ENCODE results near the gene HS2ST1.

Gene HS2ST1

DNA sequence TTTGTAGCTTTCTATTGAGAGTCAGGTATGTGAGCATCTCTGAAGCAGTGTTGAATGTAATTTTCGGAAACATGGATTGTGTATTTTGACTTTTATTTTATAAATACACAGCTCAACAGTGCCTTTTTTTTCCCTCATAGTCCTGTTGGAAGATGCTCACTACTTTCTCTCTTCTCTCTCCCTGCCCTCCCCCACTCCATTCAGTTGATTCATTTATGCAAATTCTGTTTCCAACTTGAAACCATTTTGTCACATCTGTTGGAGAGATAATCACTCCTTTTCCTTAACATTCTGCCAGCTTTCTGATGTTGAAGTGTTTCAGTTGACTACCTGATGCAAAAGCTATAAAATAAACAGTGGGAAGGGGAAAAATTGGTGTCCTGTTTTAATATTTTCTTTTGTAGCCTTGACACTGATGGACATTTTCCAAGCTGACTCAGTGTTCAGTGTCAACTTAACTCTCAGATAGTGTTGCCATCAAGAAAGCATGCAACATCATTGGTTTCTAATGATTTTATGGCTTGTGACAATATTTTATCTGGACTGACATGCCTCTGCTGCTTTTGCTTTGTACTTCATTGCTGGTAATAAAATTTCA, 194.5 kb downstream of the HS2ST1 start:
- no peak for DNase-seq (ENCODE audit: low read depth in 2 of 2)

DNA sequence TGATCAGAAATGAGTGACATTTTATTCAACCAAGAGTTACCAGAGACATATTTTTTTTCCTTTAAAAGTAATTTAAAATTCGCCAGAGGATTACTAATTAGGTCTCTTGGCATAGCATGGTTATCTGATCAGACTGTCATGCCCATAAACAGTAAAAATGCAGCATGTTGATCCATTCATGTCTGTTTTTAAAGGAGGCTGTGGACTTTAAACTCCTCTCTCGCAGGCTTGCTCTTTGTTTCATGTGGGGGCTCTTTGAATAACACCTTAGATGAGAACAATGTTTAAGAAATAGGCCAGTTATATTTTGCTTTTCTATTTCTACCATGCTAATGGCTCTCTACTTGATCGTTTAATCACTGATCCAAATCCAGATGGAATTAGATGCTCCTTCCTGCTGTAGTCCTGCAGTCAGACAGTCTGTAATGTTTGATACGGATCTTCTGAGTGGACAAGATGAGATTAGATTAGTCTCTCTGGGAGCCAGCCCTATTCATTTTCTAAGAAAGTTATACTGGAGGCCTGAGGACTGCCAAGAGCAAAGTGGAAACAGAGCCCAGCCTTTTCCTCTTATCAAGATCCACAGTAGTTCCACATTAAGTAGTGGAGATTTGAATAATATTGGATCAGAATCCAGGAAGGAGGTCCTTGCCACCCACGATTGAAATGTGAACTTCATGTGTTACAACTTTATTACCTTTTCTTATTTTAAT, 197.4 kb downstream of the HS2ST1 start:
- no peak for DNase-seq (ENCODE audit: low read depth in 2 of 2)

DNA sequence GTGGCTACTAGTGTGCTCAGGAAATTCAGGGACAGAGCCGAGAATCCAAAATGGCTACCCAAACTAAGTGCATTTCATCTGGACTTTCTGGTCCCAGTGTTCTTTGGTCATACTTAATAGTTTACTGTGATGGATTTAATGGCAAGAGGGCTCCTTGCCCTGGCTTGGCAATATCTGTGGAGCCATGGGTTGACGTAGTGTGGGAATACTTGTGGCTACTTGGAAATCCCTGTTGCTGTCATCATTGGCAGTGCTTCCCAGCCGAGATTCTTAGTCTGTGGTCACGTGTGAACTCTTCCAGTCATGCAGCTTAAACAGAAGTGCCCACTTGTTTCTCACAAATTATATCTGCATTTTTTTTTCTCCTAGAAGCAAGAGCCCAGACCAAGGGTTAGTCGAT, 198.9 kb downstream of the HS2ST1 start:
- no peak for DNase-seq (ENCODE audit: low read depth in 2 of 2)

DNA sequence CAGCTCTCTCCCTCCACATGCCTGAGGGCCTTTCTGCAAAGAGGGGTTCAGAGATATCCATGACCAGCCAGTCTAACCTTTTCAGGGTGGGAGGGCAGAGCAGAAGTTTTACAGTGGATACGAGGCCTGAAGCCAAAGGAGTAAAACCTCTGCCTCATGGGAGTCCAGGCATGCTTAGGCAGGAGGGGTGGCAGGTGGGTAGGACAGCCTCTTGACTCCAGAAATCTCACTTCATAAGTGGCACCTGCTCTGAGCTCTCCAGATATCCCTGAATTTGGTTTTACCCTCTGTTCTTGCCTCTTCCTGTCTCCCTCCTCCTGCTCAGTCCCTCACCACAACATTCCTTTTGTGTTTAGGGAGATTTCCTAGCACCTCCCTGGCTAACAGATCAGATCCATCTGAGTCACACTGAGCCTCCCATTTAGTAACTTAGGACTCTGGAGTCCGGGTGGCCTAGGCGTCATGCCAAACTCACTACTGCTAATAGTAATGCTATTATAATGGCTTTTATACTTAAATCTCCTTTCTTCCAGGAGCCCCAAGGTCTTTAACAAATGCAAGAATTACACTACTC, 201.0 kb downstream of the HS2ST1 start:
- no peak for DNase-seq (ENCODE audit: low read depth in 2 of 2)

DNA sequence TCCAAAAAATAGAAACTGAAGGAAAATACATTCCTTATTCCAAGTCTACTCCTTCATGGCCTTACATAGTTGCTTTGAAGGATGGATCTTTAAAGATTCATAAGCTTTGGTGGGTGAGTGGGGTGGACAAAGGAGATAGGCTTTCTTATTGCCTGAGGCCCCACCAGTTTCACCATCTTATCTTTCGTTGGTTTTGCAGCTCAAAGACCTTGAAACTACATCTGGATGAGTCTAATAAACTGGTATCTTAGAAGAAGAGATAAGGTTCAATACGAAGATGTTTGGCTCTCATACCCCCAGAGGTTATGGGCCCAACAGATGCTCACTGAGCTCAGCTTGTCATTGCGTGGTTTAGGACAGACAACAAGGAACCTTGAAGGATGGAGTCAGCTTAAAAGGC, 201.5 kb downstream of the HS2ST1 start:
- no peak for DNase-seq (ENCODE audit: low read depth in 2 of 2)

DNA sequence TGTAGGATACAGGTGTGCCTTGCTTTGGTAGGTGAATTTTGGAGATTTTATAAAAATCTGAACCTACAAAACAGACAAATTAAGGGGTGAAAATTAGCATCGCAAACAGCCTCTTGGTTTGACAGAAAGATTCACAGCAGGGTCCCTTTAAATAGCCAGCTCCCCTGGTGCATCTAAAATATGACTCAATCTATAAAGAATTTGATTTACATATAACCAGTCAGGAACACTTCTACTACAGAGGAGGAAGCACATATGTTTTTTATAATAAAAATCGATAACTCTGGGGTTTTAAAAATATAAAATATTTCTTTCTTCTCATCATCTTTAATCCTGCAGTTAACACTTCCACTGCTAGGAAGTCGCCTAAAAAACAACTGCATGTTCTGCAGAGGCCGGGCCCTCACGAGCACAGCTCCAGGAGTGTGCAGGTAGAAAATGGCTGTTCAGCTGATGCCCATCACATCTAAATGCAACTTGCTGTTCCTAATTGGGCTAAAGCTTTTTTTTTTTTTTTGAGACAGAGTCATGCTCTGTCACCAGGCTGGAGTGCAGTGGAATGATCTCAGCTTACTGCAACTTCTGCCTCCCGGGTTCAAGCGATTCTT, 203.4 kb downstream of the HS2ST1 start:
- no peak for DNase-seq (ENCODE audit: low read depth in 2 of 2)

DNA sequence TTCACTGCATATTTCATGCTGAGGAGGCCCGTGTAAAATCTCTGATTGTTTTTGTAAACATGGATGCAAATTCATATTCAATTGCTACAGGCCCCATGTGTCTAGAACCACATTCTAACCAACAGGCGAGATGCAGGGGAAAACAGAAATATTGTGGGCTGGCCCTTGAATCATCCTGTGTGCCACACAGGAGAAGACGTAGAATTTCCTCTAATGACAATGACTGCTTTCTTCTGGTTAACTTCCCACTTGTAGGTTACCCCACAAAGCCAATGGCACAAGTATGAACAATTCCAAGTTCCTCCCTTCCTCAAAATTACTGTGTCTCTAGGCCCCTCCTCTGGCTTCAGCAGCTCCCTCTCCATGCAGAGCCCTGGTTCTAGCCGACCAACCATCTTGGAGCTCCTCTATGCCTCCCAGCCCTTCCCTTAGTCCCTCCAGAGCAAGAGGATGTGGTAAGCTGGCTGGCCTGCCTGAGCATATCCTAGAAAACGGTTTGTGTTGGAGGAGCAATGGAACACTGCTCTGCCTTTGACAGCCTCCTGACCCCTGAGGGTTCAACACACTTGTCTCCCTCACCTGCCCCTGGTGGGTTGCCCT, 205.2 kb downstream of the HS2ST1 start:
- DNase-seq (ENCODE audit: low read depth in 2 of 2), result no peak

DNA sequence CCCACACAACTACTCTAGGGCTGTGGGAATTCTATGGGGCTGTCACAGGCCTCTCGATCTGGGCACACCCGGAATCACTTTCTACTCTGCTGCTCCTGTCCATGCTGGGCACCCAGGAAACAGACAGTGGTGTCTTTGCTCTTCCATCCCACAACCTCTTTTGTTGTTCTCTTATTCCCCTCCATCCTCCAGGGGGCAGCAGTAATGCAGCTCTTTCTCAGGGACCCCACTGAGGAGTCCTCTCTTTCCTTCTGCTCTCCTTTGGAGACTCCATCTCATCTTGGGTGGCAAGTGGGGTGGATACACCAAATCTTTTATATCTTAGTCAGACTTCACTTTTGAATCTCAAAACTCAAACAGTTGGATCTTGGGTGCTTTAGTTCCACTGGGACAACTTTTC, 206.3 kb downstream of the HS2ST1 start:
- no peak for DNase-seq (ENCODE audit: low read depth in 2 of 2)

DNA sequence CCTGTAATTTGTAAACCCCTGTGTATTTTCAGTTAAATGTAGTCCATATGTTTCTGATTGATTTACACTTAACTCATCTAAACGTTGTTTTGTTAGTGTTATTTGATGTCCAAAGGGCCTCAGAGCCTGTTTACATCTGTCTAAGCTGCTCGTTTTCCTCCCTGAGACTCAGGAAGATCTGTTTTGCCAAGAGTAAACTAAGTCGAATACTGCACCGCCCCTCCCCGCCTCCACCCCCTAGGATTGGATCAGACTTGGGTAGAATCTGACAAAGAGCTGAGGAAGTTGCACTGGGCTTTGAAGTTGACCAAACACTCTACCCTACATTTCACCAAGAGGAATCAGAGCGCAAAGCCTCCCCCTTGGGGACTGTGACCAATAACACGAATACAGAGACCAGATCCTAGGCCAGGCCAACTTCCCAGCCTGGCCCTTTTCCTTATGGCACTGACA, 207.3 kb downstream of the HS2ST1 start:
- no peak for DNase-seq (ENCODE audit: low read depth in 2 of 2)

DNA sequence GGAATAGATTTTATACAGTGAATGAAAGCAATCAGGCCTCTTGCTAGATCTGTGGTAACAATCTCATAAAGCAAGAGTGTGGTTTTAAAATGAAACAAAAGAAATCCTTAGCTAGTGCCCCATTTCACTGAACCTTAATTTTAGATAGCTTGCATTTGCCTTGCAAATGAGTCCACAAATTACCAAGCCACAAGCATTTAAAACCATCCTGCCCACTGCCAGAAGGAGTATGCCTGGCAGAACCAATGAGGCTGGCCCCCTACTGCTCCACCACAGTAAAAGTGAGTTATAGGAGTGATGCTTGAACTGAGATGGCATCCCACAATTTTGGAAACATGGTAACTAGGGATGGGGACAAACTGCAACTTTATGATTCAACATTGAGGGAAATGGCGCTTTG, 207.8 kb downstream of the HS2ST1 start:
- DNase-seq (ENCODE audit: low read depth in 2 of 2), result no peak

DNA sequence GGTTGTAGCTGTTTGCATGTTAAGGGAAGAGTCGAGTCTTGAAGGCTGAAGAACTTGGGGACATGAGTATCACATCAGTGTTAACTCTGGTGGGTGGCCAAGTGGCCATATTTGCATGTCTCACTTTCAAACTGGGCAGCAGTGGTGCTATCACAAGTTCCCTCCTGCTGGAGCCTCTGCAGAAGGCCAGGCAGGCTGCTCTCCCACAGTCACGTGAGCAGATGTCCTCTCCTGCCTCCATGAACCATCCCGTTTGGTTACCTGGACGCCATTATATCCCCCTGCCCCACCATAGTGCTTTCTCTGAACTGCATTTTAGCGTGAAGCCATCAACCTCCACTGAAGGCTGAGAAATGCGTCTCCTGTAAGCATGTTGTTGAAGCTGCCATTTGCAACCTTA, 209.2 kb downstream of the HS2ST1 start:
- DNase-seq (ENCODE audit: low read depth in 2 of 2), result no peak

DNA sequence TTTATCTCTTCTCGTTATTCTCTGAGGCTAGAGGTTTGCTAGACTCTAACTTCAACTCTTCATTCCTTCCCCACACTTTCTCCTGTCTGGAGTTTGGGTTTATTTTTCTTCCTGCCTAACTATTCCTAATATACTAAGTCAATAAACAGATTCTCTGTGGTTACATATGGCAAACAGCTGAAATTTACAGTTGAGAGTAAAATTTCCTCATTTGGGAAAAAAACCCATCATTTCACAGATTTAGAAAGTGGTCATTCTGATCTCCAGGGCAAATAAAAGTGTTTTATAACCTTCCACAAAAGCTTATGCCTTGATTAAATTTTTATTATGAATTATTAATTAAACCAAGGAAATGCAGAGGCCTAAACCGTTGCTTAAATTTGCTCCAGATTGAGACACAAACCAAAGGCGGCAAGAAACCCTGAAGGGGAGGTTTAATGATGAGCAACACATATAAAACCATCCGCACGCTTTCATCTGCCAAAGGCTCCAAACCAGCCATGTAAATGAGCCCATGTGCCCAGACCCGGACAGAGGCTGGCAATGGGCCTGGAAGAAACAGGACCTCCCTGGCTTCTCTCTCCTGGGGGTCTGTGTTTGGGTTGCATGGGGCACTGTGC, 212.6 kb downstream of the HS2ST1 start:
- DNase-seq (ENCODE audit: low read depth in 2 of 2), result no peak

DNA sequence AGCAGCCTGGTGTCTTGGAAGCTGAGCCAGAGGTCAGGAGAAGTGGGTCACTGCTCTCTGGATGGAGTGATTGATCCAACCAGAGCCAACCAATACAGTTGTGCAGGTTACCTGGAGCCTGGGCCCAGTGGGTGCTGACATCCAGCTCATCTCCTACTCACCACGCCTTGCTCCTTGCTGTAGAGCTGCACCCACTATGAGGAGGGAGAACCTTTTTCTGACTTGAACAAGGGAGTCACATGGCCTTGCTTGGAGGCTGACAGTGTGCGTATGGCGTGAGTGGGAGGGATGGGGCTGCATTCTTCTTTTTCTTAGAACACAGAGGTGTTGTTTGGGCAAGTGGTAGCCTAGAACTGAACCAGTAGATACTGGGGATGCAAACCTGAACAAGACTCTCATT, 213.1 kb downstream of the HS2ST1 start:
- no peak for DNase-seq (ENCODE audit: low read depth in 2 of 2)

DNA sequence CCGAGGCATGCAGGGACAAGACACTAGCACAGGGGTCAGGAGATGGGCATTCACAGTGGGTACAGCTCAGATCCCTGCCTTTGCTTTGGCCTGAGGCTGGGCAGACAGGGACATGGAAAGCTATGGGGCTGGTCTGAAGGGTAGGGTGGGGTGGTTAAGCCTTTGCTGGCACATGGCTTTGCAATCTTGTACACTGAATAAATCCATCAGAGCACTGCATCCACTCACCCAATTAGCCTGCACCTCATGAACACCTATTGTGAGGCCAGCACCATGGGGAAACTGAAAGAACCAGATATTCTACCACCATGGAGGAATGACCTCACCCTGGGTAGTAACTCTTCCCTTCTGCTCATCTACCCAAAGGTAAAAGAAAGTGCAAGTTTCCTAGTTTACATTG, 214.6 kb downstream of the HS2ST1 start:
- DNase-seq (ENCODE audit: low read depth in 2 of 2), result no peak

DNA sequence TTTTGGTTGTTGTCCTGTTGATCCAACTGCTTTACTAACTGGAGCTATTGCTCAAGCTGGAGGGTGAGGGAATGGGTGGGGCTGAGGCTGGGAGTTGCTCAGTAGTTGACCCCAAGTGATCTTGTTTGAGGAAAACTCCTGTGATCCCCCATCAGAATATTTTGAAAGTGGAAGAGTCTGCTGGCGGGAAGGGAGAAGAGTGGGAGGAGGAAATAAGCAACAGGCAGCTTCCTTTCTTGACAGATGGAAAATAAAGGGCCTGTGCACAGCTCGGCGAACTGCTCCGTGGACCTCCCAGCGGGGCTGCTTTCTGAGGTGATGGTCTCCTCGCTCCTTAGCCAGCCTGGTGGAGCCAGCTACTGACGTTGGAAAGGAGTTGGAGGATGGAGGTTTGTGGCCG, 215.2 kb downstream of the HS2ST1 start:
- no peak for DNase-seq (ENCODE audit: low read depth in 2 of 2)

DNA sequence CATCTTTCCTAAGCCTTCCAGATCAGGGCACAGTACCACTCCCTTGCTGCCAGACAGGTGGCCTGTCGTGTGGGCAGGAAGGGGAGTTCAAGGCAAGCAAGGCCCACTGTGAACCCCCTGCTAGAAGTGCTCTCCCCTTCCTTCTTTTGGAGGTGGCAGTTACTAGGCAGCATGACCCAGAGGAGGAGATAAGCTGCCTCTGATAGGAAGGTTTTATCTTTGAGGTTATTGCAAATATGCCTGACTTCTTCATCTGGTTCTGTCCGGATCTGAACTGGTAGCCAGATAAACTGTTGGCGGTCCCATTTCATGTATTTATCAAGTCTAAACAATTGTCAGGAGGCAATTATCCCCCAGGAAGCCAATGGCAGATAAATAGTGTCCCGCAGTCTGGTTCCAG, 216.0 kb downstream of the HS2ST1 start:
- DNase-seq (ENCODE audit: low read depth in 2 of 2), result no peak

DNA sequence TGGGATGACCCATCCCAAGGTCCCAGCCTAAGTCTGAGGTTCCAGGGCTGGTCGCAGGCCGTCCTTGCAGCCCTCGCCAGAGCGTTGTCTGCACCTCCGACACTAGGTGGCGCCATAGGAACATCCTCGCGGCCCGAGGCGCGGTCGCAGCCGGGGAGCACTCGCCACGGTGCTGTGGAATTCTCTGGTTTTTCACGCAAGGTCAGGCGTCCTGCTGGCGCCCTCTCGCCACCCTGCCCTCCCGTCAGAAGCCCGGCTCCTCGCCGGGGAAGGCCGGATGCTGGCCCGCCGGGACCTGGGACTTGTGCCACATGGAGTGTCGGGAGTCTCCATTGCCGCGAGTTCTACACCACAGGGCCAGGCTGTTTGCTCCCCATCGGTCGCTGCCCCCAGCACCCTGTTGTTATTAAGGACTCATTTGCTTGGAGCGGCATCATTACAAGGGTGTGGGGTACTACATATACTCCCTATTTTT, 217.4 kb downstream of the HS2ST1 start:
- DNase-seq (ENCODE audit: low read depth in 2 of 2), result peak; percentile 43 to 67

DNA sequence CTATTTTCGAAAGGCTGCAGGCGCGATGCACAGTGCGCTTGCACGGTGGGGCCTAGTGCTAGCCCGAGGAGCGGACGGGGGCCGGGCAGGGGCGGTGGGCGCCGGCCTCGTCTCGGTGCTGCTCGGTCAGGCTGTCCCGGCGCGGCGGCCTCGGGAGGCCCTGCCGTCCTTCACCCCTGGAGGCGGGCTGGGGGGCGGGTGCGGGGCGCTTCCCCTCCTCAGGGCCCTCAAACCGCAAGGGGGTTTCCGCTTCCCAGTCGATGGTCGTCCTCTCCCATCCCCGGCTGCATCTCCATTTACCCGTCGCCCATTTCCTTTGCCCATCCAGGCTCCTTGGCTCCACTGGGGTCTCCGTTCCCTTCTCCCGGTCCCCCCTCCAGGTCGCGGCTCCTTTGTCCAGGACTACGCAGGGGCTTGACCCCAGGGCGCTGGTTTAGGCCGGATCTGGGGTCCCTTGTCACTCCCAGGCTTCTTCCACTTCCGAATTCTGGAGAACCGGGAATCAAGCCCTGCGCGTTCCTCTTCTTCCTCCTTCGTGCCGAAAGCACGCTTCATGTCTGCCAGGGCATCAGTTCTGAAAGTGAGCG, 217.9 kb downstream of the HS2ST1 start:
- DNase-seq (ENCODE audit: low read depth in 2 of 2), result no peak

DNA sequence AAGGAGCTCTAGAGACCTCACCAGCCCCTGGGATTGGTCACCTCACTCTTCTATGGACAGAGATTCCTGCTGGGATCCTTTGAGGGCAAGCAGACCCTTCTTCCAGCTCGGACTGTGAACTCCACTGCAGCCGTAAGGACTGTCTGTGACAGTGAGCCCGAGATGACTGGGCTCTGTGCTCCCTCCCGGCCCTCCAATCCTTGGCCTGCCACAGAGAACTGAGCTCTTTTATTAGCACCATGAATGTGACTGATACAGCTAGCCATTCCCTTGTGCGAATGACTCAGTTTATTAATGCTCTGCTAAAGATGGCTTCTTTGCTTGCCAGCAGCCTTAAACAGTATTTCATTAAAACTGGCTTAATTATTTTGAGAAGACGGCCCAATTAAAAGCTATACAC, 219.6 kb downstream of the HS2ST1 start:
- no peak for DNase-seq (ENCODE audit: low read depth in 2 of 2)

DNA sequence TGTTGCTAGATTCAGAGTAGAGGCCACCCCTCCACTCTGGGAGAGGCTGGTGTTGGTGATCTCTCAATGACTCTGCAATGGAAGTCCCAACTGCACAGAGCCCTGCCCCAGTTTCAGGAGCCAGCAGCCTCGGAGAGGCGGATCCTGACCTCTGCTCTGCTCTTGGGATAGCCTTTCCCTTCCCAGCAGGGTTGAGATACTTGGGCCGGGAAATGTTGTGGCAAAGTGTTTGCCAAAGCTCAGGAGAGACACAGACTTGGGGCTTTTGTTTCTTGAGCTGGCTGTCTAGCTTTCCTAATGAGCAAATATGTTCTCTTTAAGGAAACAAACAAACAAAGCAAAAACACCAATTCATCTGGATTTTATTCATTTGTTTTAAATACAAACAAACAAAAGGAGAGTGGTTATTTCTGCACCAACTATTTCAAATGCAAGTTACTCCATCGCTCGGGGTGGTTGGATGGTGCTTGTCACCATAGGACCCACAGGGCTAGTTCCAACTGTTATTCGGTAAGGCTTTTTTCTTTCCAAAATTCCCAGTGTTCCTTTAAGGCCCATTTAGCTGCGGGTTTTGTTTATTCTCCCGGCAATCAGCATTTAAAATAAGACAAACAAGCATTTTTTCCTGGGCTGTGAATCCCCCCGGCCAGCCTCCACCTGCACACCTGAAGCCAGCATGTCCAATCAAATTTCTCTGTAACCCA, 220.3 kb downstream of the HS2ST1 start:
- no peak for DNase-seq (ENCODE audit: low read depth in 2 of 2)

DNA sequence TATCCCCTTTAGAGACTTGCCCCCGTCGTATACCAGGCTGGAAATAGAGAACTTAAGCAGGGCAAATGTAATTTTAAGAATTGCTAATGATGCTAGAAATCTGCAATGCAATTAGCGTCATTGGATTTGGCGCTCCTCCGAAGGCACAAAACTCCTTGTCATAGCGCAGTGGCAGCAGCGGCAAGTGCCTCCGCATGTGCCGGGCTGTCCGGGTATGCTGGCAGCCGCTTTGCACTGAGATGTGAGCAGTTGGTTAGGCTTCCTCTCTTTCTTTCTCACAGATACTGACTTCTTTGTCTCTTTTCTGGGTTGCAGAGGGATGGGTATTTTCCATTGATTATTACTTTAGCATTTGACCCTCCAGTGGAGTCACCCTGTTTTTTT, 220.9 kb downstream of the HS2ST1 start:
- DNase-seq (ENCODE audit: low read depth in 2 of 2), result no peak
